Measurements from ENCODE around the gene MACROD2. TPM values are rescaled to one million over a fixed set of nuclear protein-coding genes. Genes with fewer than 3 reads are reported as not detected.
"Not testable (repeated sequence)": the region's sequence is repeated elsewhere in the genome, so short reads cannot be mapped to it uniquely, and the experiment has no call there.

The MACROD2 gene
- total RNA-seq, 5 donors from 2014 or later (not counting 1 experiment from before 2014, with no cell fraction given) = 0.23 to 1.3 (median 0.51) TPM; not detected in 2

DNA sequence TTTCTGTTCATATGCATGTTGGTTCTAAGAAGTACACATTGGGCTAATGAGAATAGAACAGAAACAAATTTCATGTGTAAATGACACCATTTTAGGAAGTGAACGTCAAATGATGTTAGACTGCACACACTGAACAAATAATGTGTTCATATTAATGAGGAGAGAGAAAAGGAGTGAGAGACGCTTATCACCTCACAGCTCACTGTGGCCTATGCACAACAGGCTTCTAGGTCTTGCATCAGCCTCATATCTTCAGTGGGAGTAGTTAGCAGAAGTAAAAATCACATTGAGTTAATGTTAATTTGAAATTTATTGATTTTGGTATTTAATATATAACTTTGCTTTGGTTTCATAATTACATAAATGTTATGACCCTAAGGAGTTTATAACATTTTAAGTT, 454.9 kb downstream of the MACROD2 start:
- H3K4me1 ChIP-seq (ENCODE audit: control insufficient read depth in 1 of 2, extremely low read depth in 1 of 2, insufficient read depth in 2 of 2, low read length in 2 of 2) = no peaks in the 10 kb centered on the region
- no peak for ATAC-seq (replicated peaks in 1 of 4)
- WGBS (ENCODE audit: insufficient coverage) = no CpG with 5 or more reads among the region's 2 CpGs

DNA sequence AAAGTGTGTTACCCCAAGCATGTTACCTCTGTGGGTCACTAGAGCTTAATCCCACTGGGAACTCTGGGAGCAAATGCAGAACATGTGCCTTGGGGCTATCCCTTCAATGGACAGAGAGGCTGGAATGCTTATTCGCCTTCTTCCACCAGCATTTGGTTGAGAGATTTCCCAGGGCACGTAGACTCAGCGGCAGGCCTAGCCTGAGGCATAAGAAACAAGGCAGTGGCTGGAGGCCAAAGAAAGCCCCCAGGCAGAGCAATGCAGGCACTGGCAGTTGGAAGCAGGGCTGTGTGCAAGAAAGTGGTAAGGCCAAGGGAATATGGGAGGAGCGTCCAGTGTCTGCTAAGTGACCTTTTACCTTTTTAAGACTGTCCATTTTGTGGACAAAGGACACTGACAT, 456.1 kb downstream of the MACROD2 start:
- no peak overlapping the region for H3K27ac ChIP-seq (ENCODE audit: low read length)
- H3K4me1 ChIP-seq (ENCODE audit: control insufficient read depth in 1 of 2, extremely low read depth in 1 of 2, insufficient read depth in 2 of 2, low read length in 2 of 2) = no peaks in the 10 kb centered on the region
- H3K36me3 ChIP-seq (ENCODE audit: control insufficient read depth in 2 of 2, extremely low read depth in 1 of 2, insufficient read depth in 1 of 2, low read length in 1 of 2) = no peaks in the 10 kb centered on the region
- Mint-ChIP-seq H3K27ac (no peak overlapping the region), H3K4me1 (no peaks in the 10 kb centered on the region), H3K36me3 (no peaks in the 10 kb centered on the region), H3K9me3 (peaks cover 9 to 18% (median 15%) of the 10 kb centered on the region in 3 donors), H3K27me3 (no peaks in the 10 kb centered on the region), H3K4me3 (no peak overlapping the region)
- H3K27me3 ChIP-seq (replicated peaks in 1 of 2; ENCODE audit: control insufficient read depth in 2 of 2, extremely low read depth in 1 of 2, insufficient read depth in 2 of 2, low read length in 1 of 2) = no peaks in the 10 kb centered on the region
- DNase-seq (no peak), ATAC-seq (replicated peaks in 1 of 4) (no peak)
- 81% methylated on average over 4 of the region's 4 CpGs for WGBS (ENCODE audit: insufficient coverage)
- POLR2A ChIA-PET = no interaction called here
- no peak overlapping the region for H3K4me3 ChIP-seq (ENCODE audit: control insufficient read depth in 1 of 2, extremely low read depth in 1 of 2, low read length in 1 of 2)
- no peaks in the 10 kb centered on the region for H3K9me3 ChIP-seq
- CTCF ChIA-PET = no interaction called here

More for the DNA sequence above, 454.9 kb downstream of the MACROD2 start:
- Mint-ChIP-seq H3K27me3 (no peaks in the 10 kb centered on the region), H3K27ac (no peak overlapping the region), H3K9me3 (peaks cover 12 to 23% (median 15%) of the 10 kb centered on the region in 3 donors), H3K4me3 (no peak overlapping the region), H3K36me3 (no peaks in the 10 kb centered on the region), H3K4me1 (no peaks in the 10 kb centered on the region)
- ChIA-PET CTCF (no interaction called here), POLR2A (interaction anchor here in 1 of 2 donors (0.7 kb wide), 1 partner anchor 909 kb away, joined by 3 read pairs; no protein-coding TSS in a partner anchor)
- no peaks in the 10 kb centered on the region for H3K27me3 ChIP-seq (replicated peaks in 1 of 2; ENCODE audit: control insufficient read depth in 2 of 2, extremely low read depth in 1 of 2, insufficient read depth in 2 of 2, low read length in 1 of 2)
- no peaks in the 10 kb centered on the region for H3K9me3 ChIP-seq
- H3K27ac ChIP-seq (ENCODE audit: low read length) = no peak overlapping the region
- H3K4me3 ChIP-seq (ENCODE audit: control insufficient read depth in 1 of 2, extremely low read depth in 1 of 2, low read length in 1 of 2) = no peak overlapping the region
- no peaks in the 10 kb centered on the region for H3K36me3 ChIP-seq (ENCODE audit: control insufficient read depth in 2 of 2, extremely low read depth in 1 of 2, insufficient read depth in 1 of 2, low read length in 1 of 2)
- DNase-seq = no peak

GRCh38 chr20:14453259-14453658, 457.9 kb downstream of the MACROD2 start:
- no peaks in the 10 kb centered on the region for H3K9me3 ChIP-seq
- H3K4me1 ChIP-seq (ENCODE audit: control insufficient read depth in 1 of 2, extremely low read depth in 1 of 2, insufficient read depth in 2 of 2, low read length in 2 of 2) = no peaks in the 10 kb centered on the region
- CTCF ChIA-PET = no interaction called here
- no CpG with 5 or more reads among the region's 3 CpGs for WGBS (ENCODE audit: insufficient coverage)
- Mint-ChIP-seq H3K9me3 (peaks cover 12 to 15% (median 13%) of the 10 kb centered on the region in 3 donors), H3K4me1 (no peaks in the 10 kb centered on the region), H3K4me3 (no peak overlapping the region), H3K27ac (no peak overlapping the region), H3K36me3 (no peaks in the 10 kb centered on the region), H3K27me3 (no peaks in the 10 kb centered on the region)
- H3K27ac ChIP-seq (ENCODE audit: low read length) = no peak overlapping the region
- ATAC-seq (replicated peaks in 1 of 4) = no peak
- no peaks in the 10 kb centered on the region for H3K36me3 ChIP-seq (ENCODE audit: control insufficient read depth in 2 of 2, extremely low read depth in 1 of 2, insufficient read depth in 1 of 2, low read length in 1 of 2)
- POLR2A ChIA-PET = no interaction called here
- H3K4me3 ChIP-seq (ENCODE audit: control insufficient read depth in 1 of 2, extremely low read depth in 1 of 2, low read length in 1 of 2) = no peak overlapping the region
- H3K27me3 ChIP-seq (replicated peaks in 1 of 2; ENCODE audit: control insufficient read depth in 2 of 2, extremely low read depth in 1 of 2, insufficient read depth in 2 of 2, low read length in 1 of 2) = no peaks in the 10 kb centered on the region
- DNase-seq = no peak

- no peaks in the 10 kb centered on the region for H3K36me3 Mint-ChIP-seq
- Histone ChIP-seq H3K4me3 (ENCODE audit: control insufficient read depth in 1 of 2, extremely low read depth in 1 of 2, low read length in 1 of 2) (no peak overlapping the region), H3K27me3 (replicated peaks in 1 of 2; ENCODE audit: control insufficient read depth in 2 of 2, extremely low read depth in 1 of 2, insufficient read depth in 2 of 2, low read length in 1 of 2) (no peaks in the 10 kb centered on the region), H3K36me3 (ENCODE audit: control insufficient read depth in 2 of 2, extremely low read depth in 1 of 2, insufficient read depth in 1 of 2, low read length in 1 of 2) (no peaks in the 10 kb centered on the region), H3K27ac (ENCODE audit: low read length) (no peak overlapping the region), H3K4me1 (ENCODE audit: control insufficient read depth in 1 of 2, extremely low read depth in 1 of 2, insufficient read depth in 2 of 2, low read length in 2 of 2) (no peaks in the 10 kb centered on the region), H3K9me3 (no peaks in the 10 kb centered on the region)
- WGBS (ENCODE audit: insufficient coverage) = no CpG with 5 or more reads among the region's 1 CpG
- DNase-seq = no peak
- H3K27ac Mint-ChIP-seq = no peak overlapping the region
- no peak for ATAC-seq (replicated peaks in 1 of 4)
- H3K4me3 Mint-ChIP-seq = no peak overlapping the region
- H3K27me3 Mint-ChIP-seq = no peaks in the 10 kb centered on the region
- CTCF ChIA-PET = no interaction called here
- peaks cover 11 to 15% (median 15%) of the 10 kb centered on the region in 3 donors for H3K9me3 Mint-ChIP-seq
- POLR2A ChIA-PET = interaction anchor here in 1 of 2 donors (0.5 kb wide), 1 partner anchor 44 kb away, joined by 3 read pairs; no protein-coding TSS in a partner anchor
- no peaks in the 10 kb centered on the region for H3K4me1 Mint-ChIP-seq
Measured at GRCh38 chr20:14454296-14454695, 459.0 kb downstream of the MACROD2 start.

DNA sequence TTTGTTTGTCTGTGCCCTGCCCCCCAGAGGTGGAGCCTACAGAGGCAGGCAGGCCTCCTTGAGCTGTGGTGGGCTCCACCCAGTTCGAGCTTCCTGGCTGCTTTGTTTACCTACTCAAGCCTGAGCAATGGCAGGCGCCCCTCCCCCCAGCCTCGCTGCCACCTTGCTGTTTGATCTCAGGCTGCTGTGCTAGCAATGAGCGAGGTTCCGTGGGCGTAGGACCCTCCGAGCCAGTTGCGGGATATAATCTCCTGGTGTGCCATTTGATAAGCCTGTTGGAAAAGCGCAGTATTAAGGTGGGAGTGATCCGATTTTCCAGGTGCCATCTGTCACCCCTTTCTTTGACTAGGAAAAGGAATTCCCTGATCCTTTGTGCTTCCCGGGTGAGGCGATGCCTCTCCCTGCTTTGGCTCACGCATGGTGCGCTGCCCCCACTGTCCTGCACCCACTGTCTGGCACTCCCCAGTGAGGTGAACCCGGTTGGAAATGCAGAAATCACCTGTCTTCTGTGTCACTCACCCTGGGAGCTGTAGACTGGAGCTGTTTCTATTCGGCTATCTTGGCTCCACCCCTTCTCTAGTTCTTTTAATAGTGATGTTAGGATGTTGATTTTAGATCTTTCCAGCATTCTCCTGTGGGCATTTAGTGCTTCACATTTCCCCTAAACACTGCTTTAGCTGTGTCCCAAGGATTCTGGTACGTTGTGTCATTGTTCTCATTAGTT, 471.9 kb downstream of the MACROD2 start:
- H3K27ac Mint-ChIP-seq; ATAC-seq (replicated peaks in 1 of 4); POLR2A ChIA-PET; H3K36me3 ChIP-seq (ENCODE audit: control insufficient read depth in 2 of 2, extremely low read depth in 1 of 2, insufficient read depth in 1 of 2, low read length in 1 of 2); H3K27me3 Mint-ChIP-seq; H3K4me3 ChIP-seq (ENCODE audit: control insufficient read depth in 1 of 2, extremely low read depth in 1 of 2, low read length in 1 of 2); H3K27me3 ChIP-seq (replicated peaks in 1 of 2; ENCODE audit: control insufficient read depth in 2 of 2, extremely low read depth in 1 of 2, insufficient read depth in 2 of 2, low read length in 1 of 2); H3K9me3 ChIP-seq; DNase-seq; H3K36me3 Mint-ChIP-seq; H3K4me1 ChIP-seq (ENCODE audit: control insufficient read depth in 1 of 2, extremely low read depth in 1 of 2, insufficient read depth in 2 of 2, low read length in 2 of 2); CTCF ChIA-PET; H3K4me3 Mint-ChIP-seq; H3K27ac ChIP-seq (ENCODE audit: low read length); H3K4me1 Mint-ChIP-seq: not testable (repeated sequence)
- H3K9me3 Mint-ChIP-seq = peaks cover 5 to 17% (median 15%) of the 10 kb centered on the region in 3 donors
- WGBS (ENCODE audit: insufficient coverage) = 85% methylated on average over 15 of the region's 17 CpGs

- Mint-ChIP-seq H3K4me3 (no peak overlapping the region), H3K27me3 (no peaks in the 10 kb centered on the region), H3K4me1 (no peaks in the 10 kb centered on the region), H3K9me3 (peaks cover 7 to 19% (median 15%) of the 10 kb centered on the region in 3 donors), H3K36me3 (no peaks in the 10 kb centered on the region), H3K27ac (no peak overlapping the region)
- no peaks in the 10 kb centered on the region for H3K4me1 ChIP-seq (ENCODE audit: control insufficient read depth in 1 of 2, extremely low read depth in 1 of 2, insufficient read depth in 2 of 2, low read length in 2 of 2)
- no peak overlapping the region for H3K4me3 ChIP-seq (ENCODE audit: control insufficient read depth in 1 of 2, extremely low read depth in 1 of 2, low read length in 1 of 2)
- CTCF ChIA-PET = no interaction called here
- 91% methylated on average over 6 of the region's 12 CpGs for WGBS (ENCODE audit: insufficient coverage)
- H3K36me3 ChIP-seq (ENCODE audit: control insufficient read depth in 2 of 2, extremely low read depth in 1 of 2, insufficient read depth in 1 of 2, low read length in 1 of 2) = no peaks in the 10 kb centered on the region
- no peaks in the 10 kb centered on the region for H3K27me3 ChIP-seq (replicated peaks in 1 of 2; ENCODE audit: control insufficient read depth in 2 of 2, extremely low read depth in 1 of 2, insufficient read depth in 2 of 2, low read length in 1 of 2)
- DNase-seq (no peak), ATAC-seq (replicated peaks in 1 of 4) (no peak)
- POLR2A ChIA-PET = interaction anchor here in 1 of 2 donors (0.6 kb wide), 1 partner anchor 423 kb away, joined by 3 read pairs; no protein-coding TSS in a partner anchor
- no peaks in the 10 kb centered on the region for H3K9me3 ChIP-seq
- no peak overlapping the region for H3K27ac ChIP-seq (ENCODE audit: low read length)
Measured at GRCh38 chr20:14470231-14470899, 475.0 kb downstream of the MACROD2 start.

Measured in T-cell (primary cell).